ENCODE results near the gene PIP4K2A. TPM values are rescaled to one million over a fixed set of nuclear protein-coding genes. Genes with fewer than 3 reads are reported as not detected.

Gene PIP4K2A
- total and polyA plus RNA-seq, 7 donors: 2.3 to 9.7 (median 6.4) TPM

- Histone ChIP-seq H3K27ac (no peak overlapping the region), H3K27me3 (ENCODE audit: insufficient read depth in 3 of 3, low read length in 2 of 3) (no peaks in the 10 kb centered on the region), H3K9me3 (no peaks in the 10 kb centered on the region), H3K36me3 (ENCODE audit: insufficient read depth in 1 of 2, low read depth in 1 of 2) (no peaks in the 10 kb centered on the region), H3K4me3 (no peak overlapping the region), H3K4me1 (no peaks in the 10 kb centered on the region)
- 75 to 84% (median 79%) methylated on average over 9 of the region's 9 CpGs for WGBS, 3 donors
- no peak for TF ChIP-seq CTCF (IDR thresholded peaks at IDR 0.05)
- no peak for DNase-seq
- no peak for ATAC-seq
- intact Hi-C loops (cut with DNase I): no loop called here
These were observed 47.9 kb downstream of the PIP4K2A start for GRCh38 chr10:22666287-22667092.

DNA sequence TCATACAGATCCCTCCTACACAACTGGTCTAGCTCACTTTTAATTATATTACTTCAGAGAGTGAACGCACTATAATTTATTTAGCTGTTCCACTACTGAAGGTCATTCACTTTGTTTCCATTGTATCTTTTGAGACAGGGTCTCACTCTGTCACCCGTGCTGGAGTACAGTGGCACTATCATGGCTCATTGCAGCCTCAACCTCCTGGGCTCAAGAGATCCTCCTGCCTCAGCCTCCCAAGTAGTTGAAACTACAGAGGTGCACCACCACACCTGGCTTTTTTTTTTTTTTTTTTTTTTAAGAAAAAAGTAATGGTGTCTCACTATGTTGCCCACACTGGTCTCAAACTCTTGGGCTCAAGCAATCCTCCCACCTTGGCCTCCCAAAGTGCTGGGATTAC, 49.0 kb downstream of the PIP4K2A start:
- no peak for ATAC-seq
- intact Hi-C loops (cut with DNase I): no loop called here
- no peaks in the 10 kb centered on the region for H3K4me1 ChIP-seq

DNA sequence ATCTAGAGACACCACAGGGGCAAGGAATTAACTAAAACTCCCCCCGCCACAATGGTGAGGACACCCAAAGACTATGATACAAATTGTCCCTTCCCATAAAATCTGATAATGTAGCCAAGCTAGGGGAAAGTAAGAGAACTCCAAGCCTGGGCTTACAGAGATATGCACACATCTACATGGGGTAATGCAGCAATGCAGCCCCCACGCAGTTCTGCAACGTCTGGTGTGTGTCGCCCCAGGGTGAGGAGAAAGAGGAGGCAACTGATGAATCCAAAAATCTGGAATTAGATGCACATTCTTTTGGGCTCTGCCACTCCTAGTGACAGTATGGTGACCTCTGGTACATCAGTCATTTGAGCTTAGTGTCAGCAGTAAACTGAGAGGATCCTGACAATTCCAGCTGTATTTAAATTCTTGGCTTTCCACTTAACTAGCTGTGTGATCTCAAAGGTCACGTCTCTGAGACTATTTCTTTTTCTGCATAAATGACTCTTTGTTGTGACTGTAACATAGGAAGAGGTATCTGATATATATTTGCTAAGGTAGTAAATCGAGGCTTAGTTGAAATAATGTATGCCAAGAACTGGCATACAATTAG, 51.5 kb downstream of the PIP4K2A start:
- no peak for ATAC-seq
- Histone ChIP-seq H3K4me3 (no peak overlapping the region), H3K27me3 (ENCODE audit: insufficient read depth in 3 of 3, low read length in 2 of 3) (no peaks in the 10 kb centered on the region), H3K36me3 (ENCODE audit: insufficient read depth in 1 of 2, low read depth in 1 of 2) (no peaks in the 10 kb centered on the region), H3K9me3 (no peaks in the 10 kb centered on the region), H3K4me1 (no peaks in the 10 kb centered on the region), H3K27ac (no peak overlapping the region)
- no peak for DNase-seq
- no peak for TF ChIP-seq CTCF (IDR thresholded peaks at IDR 0.05)
- intact Hi-C loops (cut with DNase I): no loop called here
- 50 to 63% (median 61%) methylated on average over 6 of the region's 6 CpGs for WGBS, 3 donors

More for the DNA sequence above, 49.0 kb downstream of the PIP4K2A start:
- Histone ChIP-seq H3K27ac (no peak overlapping the region), H3K4me3 (no peak overlapping the region), H3K27me3 (ENCODE audit: insufficient read depth in 3 of 3, low read length in 2 of 3) (no peaks in the 10 kb centered on the region), H3K36me3 (ENCODE audit: insufficient read depth in 1 of 2, low read depth in 1 of 2) (no peaks in the 10 kb centered on the region), H3K9me3 (no peaks in the 10 kb centered on the region)
- WGBS, 3 donors: 95 to 98% (median 97%) methylated on average over 2 of the region's 2 CpGs
- no peak for DNase-seq
- TF ChIP-seq CTCF (IDR thresholded peaks at IDR 0.05): no peak

DNA sequence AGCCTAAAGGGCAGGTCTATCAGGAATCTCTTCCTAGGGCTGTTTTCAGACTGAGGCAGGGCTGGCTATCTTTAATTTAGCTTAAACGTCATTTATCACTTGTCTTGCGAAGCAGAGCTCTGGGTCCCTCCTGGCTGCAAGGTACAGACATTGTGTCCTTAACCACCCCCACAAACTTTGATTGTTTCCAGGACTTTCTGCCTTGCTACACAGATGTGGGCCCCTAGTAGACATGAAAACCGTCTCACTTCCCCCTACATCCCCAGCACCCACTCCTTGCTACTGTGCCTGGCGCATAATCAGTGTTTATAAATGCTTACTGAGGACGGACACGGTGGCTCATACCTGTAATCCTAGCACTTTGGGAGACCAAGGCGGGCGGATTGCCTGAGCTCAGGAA, 54.5 kb downstream of the PIP4K2A start:
- H3K36me3 ChIP-seq (ENCODE audit: insufficient read depth in 1 of 2, low read depth in 1 of 2): no peaks in the 10 kb centered on the region
- no peaks in the 10 kb centered on the region for H3K27me3 ChIP-seq (ENCODE audit: insufficient read depth in 3 of 3, low read length in 2 of 3)
- H3K4me3 ChIP-seq: no peak overlapping the region
- no peak for TF ChIP-seq CTCF (IDR thresholded peaks at IDR 0.05)
- DNase-seq (no peak), ATAC-seq (no peak)
- WGBS, 3 donors: 83 to 93% (median 93%) methylated on average over 8 of the region's 8 CpGs
- no peaks in the 10 kb centered on the region for H3K9me3 ChIP-seq
- intact Hi-C loops (cut with DNase I): loop anchor here in 1 of 2 donors (2.0 kb wide), 1 partner anchor 53 kb away; no protein-coding TSS in a partner anchor
- no peak overlapping the region for H3K27ac ChIP-seq
- no peaks in the 10 kb centered on the region for H3K4me1 ChIP-seq

Measured in psoas muscle (tissue), 8 donors.